Measurements from ENCODE around the gene MIGA1.
"Not testable (repeated sequence)": the region's sequence is repeated elsewhere in the genome, so short reads cannot be mapped to it uniquely, and the experiment has no call there.

MIGA1 gene

GRCh38 chr1:77881061-77881460 lies 101.6 kb downstream of the MIGA1 start:
- TF ChIP-seq JUND (IDR thresholded peaks at IDR 0.05; ENCODE audit: low read depth), result no peak
- in situ Hi-C loops (cut with HindIII; ENCODE audit: low pct_unique_long_range_greater_than_20kb, low sequenced_read_pairs), result no loop called here
- DNase-seq (ENCODE audit: low read depth in 1 of 2, low spot score in 1 of 2), result no peak

GRCh38 chr1:77882411-77882810 lies 103.0 kb downstream of the MIGA1 start:
- no peak for TF ChIP-seq JUND (IDR thresholded peaks at IDR 0.05; ENCODE audit: low read depth)
- in situ Hi-C loops (cut with HindIII; ENCODE audit: low pct_unique_long_range_greater_than_20kb, low sequenced_read_pairs), result no loop called here
- DNase-seq (ENCODE audit: low read depth in 1 of 2, low spot score in 1 of 2), result no peak

- no peak for TF ChIP-seq JUND (IDR thresholded peaks at IDR 0.05; ENCODE audit: low read depth)
- in situ Hi-C loops (cut with HindIII; ENCODE audit: low pct_unique_long_range_greater_than_20kb, low sequenced_read_pairs), result no loop called here
Measured at GRCh38 chr1:77888081-77888780, 108.8 kb downstream of the MIGA1 start, which contains the start of gene NEXN. TSS of gene NEXN (plus strand) at chr1:77888624. CDS start at chr1:77916107, 27,483 bp downstream.

GRCh38 chr1:77888781-77889642 lies 109.6 kb downstream of the MIGA1 start:
- in situ Hi-C loops (cut with HindIII; ENCODE audit: low pct_unique_long_range_greater_than_20kb, low sequenced_read_pairs), result no loop called here
- no peak for TF ChIP-seq JUND (IDR thresholded peaks at IDR 0.05; ENCODE audit: low read depth)
- DNase-seq (ENCODE audit: low read depth in 1 of 2, low spot score in 1 of 2), result no peak

More at GRCh38 chr1:77888081-77888780, 108.8 kb downstream of the MIGA1 start, which contains the start of gene NEXN:
- DNase-seq (ENCODE audit: low read depth in 1 of 2, low spot score in 1 of 2), result no peak

GRCh38 chr1:77889671-77890070 lies 110.2 kb downstream of the MIGA1 start:
- no peak for TF ChIP-seq JUND (IDR thresholded peaks at IDR 0.05; ENCODE audit: low read depth)
- DNase-seq (ENCODE audit: low read depth in 1 of 2, low spot score in 1 of 2), result no peak
- in situ Hi-C loops (cut with HindIII; ENCODE audit: low pct_unique_long_range_greater_than_20kb, low sequenced_read_pairs), result no loop called here

- DNase-seq (ENCODE audit: low read depth in 1 of 2, low spot score in 1 of 2), result no peak
- in situ Hi-C loops (cut with HindIII; ENCODE audit: low pct_unique_long_range_greater_than_20kb, low sequenced_read_pairs), result no loop called here
- TF ChIP-seq JUND (IDR thresholded peaks at IDR 0.05; ENCODE audit: low read depth), result no peak
Measured at GRCh38 chr1:77891200-77891599, 111.8 kb downstream of the MIGA1 start.

- in situ Hi-C loops (cut with HindIII; ENCODE audit: low pct_unique_long_range_greater_than_20kb, low sequenced_read_pairs), result no loop called here
- DNase-seq (ENCODE audit: low read depth in 1 of 2, low spot score in 1 of 2), result no peak
- no peak for TF ChIP-seq JUND (IDR thresholded peaks at IDR 0.05; ENCODE audit: low read depth)
Measured at GRCh38 chr1:77899647-77900320, 120.3 kb downstream of the MIGA1 start.

GRCh38 chr1:77900687-77901293 lies 121.3 kb downstream of the MIGA1 start:
- in situ Hi-C loops (cut with HindIII; ENCODE audit: low pct_unique_long_range_greater_than_20kb, low sequenced_read_pairs), result no loop called here

GRCh38 chr1:77905603-77906002 lies 126.2 kb downstream of the MIGA1 start:
- no peak for DNase-seq (ENCODE audit: low read depth in 1 of 2, low spot score in 1 of 2)
- in situ Hi-C loops (cut with HindIII; ENCODE audit: low pct_unique_long_range_greater_than_20kb, low sequenced_read_pairs), result no loop called here
- no peak for TF ChIP-seq JUND (IDR thresholded peaks at IDR 0.05; ENCODE audit: low read depth)

More at GRCh38 chr1:77900687-77901293, 121.3 kb downstream of the MIGA1 start:
- peak; percentile 18 to 63 for DNase-seq (ENCODE audit: low read depth in 1 of 2, low spot score in 1 of 2)
- no peak for TF ChIP-seq JUND (IDR thresholded peaks at IDR 0.05; ENCODE audit: low read depth)

GRCh38 chr1:77906019-77906545 lies 126.6 kb downstream of the MIGA1 start:
- no peak for DNase-seq (ENCODE audit: low read depth in 1 of 2, low spot score in 1 of 2)
- in situ Hi-C loops (cut with HindIII; ENCODE audit: low pct_unique_long_range_greater_than_20kb, low sequenced_read_pairs), result no loop called here
- TF ChIP-seq JUND (IDR thresholded peaks at IDR 0.05; ENCODE audit: low read depth), result no peak

- in situ Hi-C loops (cut with HindIII; ENCODE audit: low pct_unique_long_range_greater_than_20kb, low sequenced_read_pairs), result no loop called here
Measured at GRCh38 chr1:77906624-77907023, 127.2 kb downstream of the MIGA1 start.

GRCh38 chr1:77910116-77910515 lies 130.7 kb downstream of the MIGA1 start:
- DNase-seq (ENCODE audit: low read depth in 1 of 2, low spot score in 1 of 2), result no peak
- TF ChIP-seq JUND (IDR thresholded peaks at IDR 0.05; ENCODE audit: low read depth), result no peak
- in situ Hi-C loops (cut with HindIII; ENCODE audit: low pct_unique_long_range_greater_than_20kb, low sequenced_read_pairs), result no loop called here

More at GRCh38 chr1:77906624-77907023, 127.2 kb downstream of the MIGA1 start:
- TF ChIP-seq JUND (IDR thresholded peaks at IDR 0.05; ENCODE audit: low read depth), result no peak
- no peak for DNase-seq (ENCODE audit: low read depth in 1 of 2, low spot score in 1 of 2)

- in situ Hi-C loops (cut with HindIII; ENCODE audit: low pct_unique_long_range_greater_than_20kb, low sequenced_read_pairs); DNase-seq (ENCODE audit: low read depth in 1 of 2, low spot score in 1 of 2): not testable (repeated sequence)
Measured at GRCh38 chr1:77918918-77919317, 139.5 kb downstream of the MIGA1 start.

All from T47D (cell line).